Prostate gland (tissue), 2 donors: Measurements from ENCODE around the gene CDK14. TPM values are rescaled to one million over a fixed set of nuclear protein-coding genes. Genes with fewer than 3 reads are reported as not detected.

Experiments used
- DNase-seq: peaks from one replicate; pipeline ENCODE4 v3.0.0-alpha.2; 2019; ENCODE audit warnings: low spot score
- H3K27ac ChIP-seq, 2 donors: fragments of 200-600 bp; sonication (generic); 2 replicates each; pipeline ENCODE4 v1.5.1; 2017 to 2019
- H3K27me3 ChIP-seq: fragments of 200-600 bp; sonication (generic); replicated peaks from 2 replicates; pipeline ENCODE4 v1.5.1; 2019; ENCODE audit not compliant: insufficient read depth
- H3K36me3 ChIP-seq, 2 donors: fragments of 200-600 bp; sonication (generic); 1 replicate in 1 of 2; 2 replicates in 1 of 2; pipeline versions ENCODE4 v1.5.1 to v1.8.1; 2017 to 2019
- H3K4me1 ChIP-seq: fragments of 200-600 bp; sonication (generic); replicated peaks from 2 replicates; pipeline ENCODE4 v1.5.1; 2019
- H3K4me3 ChIP-seq, 2 donors: fragments of 200-600 bp; sonication (generic); 2 replicates each; pipeline ENCODE4 v1.5.1; 2017 to 2019
- H3K9me3 ChIP-seq: fragments of 200-600 bp; sonication (generic); 2 replicates; pipeline ENCODE4 v1.5.1; 2017
- CTCF ChIP-seq, 4 experiments: fragments of 200-600 bp in 2 of 4; fragments of 450-650 bp in 2 of 4; sonication (generic) in 2 of 4; IDR thresholded peaks; 1 replicate in 3 of 4; 2 replicates in 1 of 4; pipeline ENCODE4 v1.5.1; 2016 to 2019; ENCODE audit warnings: antibody characterized with exemption in 4 of 4, mild to moderate bottlenecking in 2 of 4, moderate library complexity in 2 of 4
- POLR2A ChIP-seq: fragments of 450-650 bp; IDR thresholded peaks from one replicate; pipeline ENCODE4 v1.6.1; 2016; ENCODE audit warnings: antibody characterized with exemption, mild to moderate bottlenecking
- POLR2AphosphoS5 ChIP-seq: sonication (generic); formaldehyde crosslinking; IDR thresholded peaks from one replicate; pipeline ENCODE4 v1.6.1; 2017; ENCODE audit warnings: antibody characterized with exemption
- WGBS: methylation state at CpG from one replicate; pipeline ENCODE4 v1.1.5; 2018; 5-methylcytosine and 5-hydroxymethylcytosine counted together
- intact Hi-C: fragments of 100-400 bp; cut with DNase I; formaldehyde crosslinking; loops from one replicate; pipeline ENCODE4 v1.14.2; 2022
- total RNA-seq, 2 donors: library from RNA; depleted of rRNA; stranded (reverse); fragments of >200 nt; gene quantifications; one replicate each; pipeline ENCODE4 v1.1.0, GENCODE V29; 2016

Gene CDK14
- total RNA-seq, 2 donors from 2014 or later: 13.7 to 20.7 TPM

- H3K4me1 ChIP-seq: no peaks in the 10 kb centered on the region
- H3K4me3 ChIP-seq: no peak overlapping the region
- H3K9me3 ChIP-seq: no peaks in the 10 kb centered on the region
- intact Hi-C loops: no loop called here
- H3K36me3 ChIP-seq: no peaks in the 10 kb centered on the region
- H3K27ac ChIP-seq: no peak overlapping the region
- TF ChIP-seq CTCF (IDR thresholded peaks at IDR 0.05) (no peak), POLR2A (no peak), POLR2AphosphoS5 (no peak)
- no peak for DNase-seq
- H3K27me3 ChIP-seq: no peaks in the 10 kb centered on the region
- 45% methylated on average over 2 of the region's 2 CpGs for WGBS
Observed at GRCh38 chr7:91248996-91249395, 652.9 kb downstream of the CDK14 start.

- no peak overlapping the region for H3K27ac ChIP-seq
- H3K9me3 ChIP-seq: no peaks in the 10 kb centered on the region
- no peaks in the 10 kb centered on the region for H3K27me3 ChIP-seq
- no peak overlapping the region for H3K4me3 ChIP-seq
- 62% methylated on average over 4 of the region's 4 CpGs for WGBS
- H3K36me3 ChIP-seq: no peaks in the 10 kb centered on the region
- TF ChIP-seq POLR2AphosphoS5 (no peak), POLR2A (no peak), CTCF (IDR thresholded peaks at IDR 0.05) (no peak)
- H3K4me1 ChIP-seq: no peaks in the 10 kb centered on the region
- peak; percentile 19 for DNase-seq
- intact Hi-C loops: no loop called here
Observed at GRCh38 chr7:91249506-91250233, 653.5 kb downstream of the CDK14 start.

- Histone ChIP-seq H3K27ac (no peak overlapping the region), H3K27me3 (no peaks in the 10 kb centered on the region), H3K36me3 (no peaks in the 10 kb centered on the region), H3K4me3 (no peak overlapping the region), H3K4me1 (no peaks in the 10 kb centered on the region), H3K9me3 (no peaks in the 10 kb centered on the region)
- WGBS: 99% methylated on average over 4 of the region's 4 CpGs
- intact Hi-C loops: no loop called here
- no peak for TF ChIP-seq CTCF (IDR thresholded peaks at IDR 0.05)
- no peak for TF ChIP-seq POLR2AphosphoS5
- TF ChIP-seq POLR2A: no peak
- no peak for DNase-seq
Observed at GRCh38 chr7:91250706-91251105, 654.6 kb downstream of the CDK14 start.

GRCh38 chr7:91251877-91252276 lies 655.8 kb downstream of the CDK14 start:
- TF ChIP-seq POLR2A: no peak
- no peak for TF ChIP-seq POLR2AphosphoS5
- no peak for TF ChIP-seq CTCF (IDR thresholded peaks at IDR 0.05)
- Histone ChIP-seq H3K36me3 (no peaks in the 10 kb centered on the region), H3K4me3 (no peak overlapping the region), H3K27me3 (no peaks in the 10 kb centered on the region), H3K4me1 (no peaks in the 10 kb centered on the region), H3K9me3 (no peaks in the 10 kb centered on the region), H3K27ac (no peak overlapping the region)
- DNase-seq: no peak
- WGBS: 92% methylated on average over 3 of the region's 3 CpGs
- intact Hi-C loops: no loop called here

Other genes with a start within 250 kb of the CDK14 start
- 10 to 100 TPM; 16.2 to 20.4 TPM for gene GTPBP10, start 249.6 kb upstream of the CDK14 start, total RNA-seq
- gene CLDN12, start 192.9 kb upstream of the CDK14 start, total RNA-seq: 10 to 100 TPM; 33.1 to 43.9 TPM
- not detected for gene PTTG1IP2, start 126.7 kb upstream of the CDK14 start, total RNA-seq